GM12891 (cell line): Measurements from ENCODE around the gene ETS1.

Experiments used
- PAX5 ChIP-seq: IDR thresholded peaks from 2 replicates; pipeline ENCODE4 v1.6.1; 2011; ENCODE audit warnings: low read length, moderate library complexity, mild to moderate bottlenecking; ENCODE audit not compliant: insufficient read depth, severe bottlenecking
- POLR2A ChIP-seq: IDR thresholded peaks from 2 replicates; pipeline ENCODE4 v1.6.1; 2011; ENCODE audit warnings: low read depth, low read length, control low read depth
- POLR2AphosphoS5 ChIP-seq: IDR thresholded peaks from 2 replicates; pipeline ENCODE4 v1.6.1; 2011; ENCODE audit warnings: low read depth, low read length, control low read depth
- SPI1 ChIP-seq: IDR thresholded peaks from 2 replicates; pipeline ENCODE4 v1.6.1; 2011; ENCODE audit warnings: low read depth, low read length, control low read depth
- TAF1 ChIP-seq: IDR thresholded peaks from 2 replicates; pipeline ENCODE4 v1.6.1; 2011; ENCODE audit warnings: low read depth, low read length, control low read depth

DNA sequence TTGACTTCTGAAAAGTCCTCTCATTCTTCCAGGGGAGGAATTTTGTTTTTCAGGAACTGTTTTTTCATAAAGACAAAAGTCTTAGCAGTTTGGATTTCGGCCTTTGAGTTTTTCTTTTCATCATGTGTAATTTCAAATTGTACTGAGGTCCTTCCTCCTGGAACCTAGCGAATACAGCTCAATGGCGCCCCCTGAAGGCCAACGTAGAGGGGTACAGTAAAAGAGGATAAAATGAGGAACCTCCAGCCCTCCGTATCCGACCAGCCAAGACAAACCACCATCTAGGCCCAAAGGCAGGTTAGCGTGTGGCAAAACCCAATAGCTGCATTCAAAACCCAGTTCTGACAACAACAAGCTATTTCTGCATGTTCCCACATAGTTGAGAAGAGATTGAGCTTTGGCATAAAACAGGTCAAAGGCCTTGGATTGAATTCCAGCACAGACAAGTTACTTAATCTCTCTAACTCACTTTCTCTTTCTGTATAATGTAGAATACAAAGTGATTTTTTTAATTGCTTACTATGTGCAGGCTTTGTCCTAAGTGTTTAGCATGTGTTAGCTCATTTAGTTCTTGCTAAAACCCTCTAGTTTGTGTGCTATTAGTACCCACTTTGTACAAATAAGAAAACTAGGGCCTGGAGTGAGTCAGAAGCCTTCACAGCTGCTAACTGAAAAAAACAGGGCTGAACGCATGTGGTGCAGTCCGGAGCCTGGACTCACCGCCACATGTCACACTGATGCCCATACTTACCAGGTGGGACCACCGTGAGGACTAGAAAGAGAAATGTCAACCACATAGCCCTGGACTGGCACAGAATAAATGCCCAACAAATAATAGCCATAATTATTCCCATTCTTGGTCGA, 43.2 kb upstream of the ETS1 start:
- no peak for TF ChIP-seq POLR2AphosphoS5
- TF ChIP-seq POLR2A: no peak
- TF ChIP-seq TAF1: no peak
- TF ChIP-seq SPI1: peak; percentile 70
- TF ChIP-seq PAX5: no peak
